SW480 (cell line): ENCODE results near the gene C5orf46.
A peak's percentile ranks its signal among the peaks of the same experiment; 100 is the strongest.
"Not testable (repeated sequence)": the region's sequence is repeated elsewhere in the genome, so short reads cannot be mapped to it uniquely, and the experiment has no call there.

Experiments used
- DNase-seq: peaks from one replicate; pipeline ENCODE4 v3.0.0-alpha.2; 2016; ENCODE audit warnings: low spot score

The C5orf46 gene

GRCh38 chr5:147906326-147907095, at the start of gene C5orf46:
Gene C5orf46, minus strand, starts transcription at chr5:147906538. Its CDS starts 37 bp downstream, at chr5:147906501.
- DNase-seq = peak; percentile 60

GRCh38 chr5:147954971-147955370, 48.6 kb upstream of the C5orf46 start:
- DNase-seq = no peak

DNA sequence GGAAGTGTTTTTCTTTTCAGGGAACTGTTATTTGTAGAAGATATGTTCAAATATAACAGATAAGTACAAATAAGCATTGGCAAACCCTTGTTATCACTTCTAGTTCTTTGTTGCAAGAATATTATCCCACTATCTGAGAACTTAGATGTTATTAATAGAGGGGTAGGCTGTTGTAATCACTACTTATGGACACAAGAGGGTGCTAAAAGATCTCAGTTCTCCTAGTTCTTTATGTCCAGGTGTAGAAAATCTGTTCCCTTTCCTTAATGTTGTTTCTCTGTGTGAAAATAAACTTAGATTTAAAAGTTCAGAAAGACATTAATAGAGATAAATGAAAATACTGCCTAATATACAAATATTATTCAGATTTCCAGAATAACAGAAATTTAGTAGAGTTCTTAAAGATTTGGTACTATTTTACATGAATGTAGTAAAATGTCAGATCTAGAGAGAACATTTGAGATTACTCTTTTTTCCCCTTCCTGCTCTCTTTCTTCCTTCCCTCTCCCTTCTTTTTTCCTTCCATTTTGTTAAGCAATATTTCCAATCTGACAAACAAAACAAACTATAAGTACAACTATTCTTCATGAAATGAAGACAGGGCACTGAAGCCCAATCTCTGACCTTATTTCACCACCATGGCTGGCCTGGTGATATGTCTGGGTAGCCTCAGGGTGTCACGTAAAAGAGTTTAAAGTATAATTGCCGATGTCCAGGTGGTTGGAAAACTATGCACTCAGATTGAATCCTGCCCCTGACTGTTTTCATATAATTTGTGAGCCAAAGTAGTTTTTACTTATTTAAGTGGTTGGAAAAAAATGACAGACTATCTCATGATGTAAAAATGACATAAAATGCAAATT, 43.6 kb upstream of the C5orf46 start:
- DNase-seq = peak; percentile 74

- DNase-seq = not testable (repeated sequence)
Measured at GRCh38 chr5:147946658-147947274, 40.4 kb upstream of the C5orf46 start.

DNA sequence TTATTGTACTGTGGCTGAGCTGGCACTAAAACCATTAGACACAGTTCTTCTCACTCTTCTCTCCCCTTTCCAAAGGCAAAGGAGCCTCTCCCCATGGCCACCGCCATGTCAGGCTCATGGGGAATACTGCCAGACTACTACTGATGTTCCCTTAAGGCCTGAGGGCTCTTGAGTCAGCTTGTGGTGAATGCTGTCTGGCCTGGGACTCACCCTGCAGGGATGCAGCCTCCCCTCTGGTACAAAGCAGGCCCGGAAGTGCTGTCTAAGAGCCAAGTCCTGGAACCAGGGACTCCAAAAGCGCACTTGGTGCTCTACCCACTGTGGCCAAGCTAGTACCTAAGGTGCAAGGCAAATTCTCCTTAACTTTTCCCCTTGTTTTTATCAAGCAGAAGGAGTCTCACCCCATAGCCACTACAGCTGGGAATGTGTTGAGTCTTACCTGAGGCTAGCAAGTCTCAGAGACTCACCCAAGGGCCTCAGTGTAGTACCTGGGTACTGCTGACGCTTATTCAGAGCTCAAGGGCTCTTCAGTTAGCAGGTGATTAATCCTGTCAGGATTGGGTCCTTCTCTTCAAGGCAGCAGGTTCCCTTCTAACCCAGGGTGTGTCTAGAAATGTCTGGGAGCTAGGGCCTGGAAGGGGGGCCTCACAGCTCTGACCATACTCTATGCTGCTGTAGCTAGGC, 33.2 kb upstream of the C5orf46 start:
- no peak for DNase-seq

DNA sequence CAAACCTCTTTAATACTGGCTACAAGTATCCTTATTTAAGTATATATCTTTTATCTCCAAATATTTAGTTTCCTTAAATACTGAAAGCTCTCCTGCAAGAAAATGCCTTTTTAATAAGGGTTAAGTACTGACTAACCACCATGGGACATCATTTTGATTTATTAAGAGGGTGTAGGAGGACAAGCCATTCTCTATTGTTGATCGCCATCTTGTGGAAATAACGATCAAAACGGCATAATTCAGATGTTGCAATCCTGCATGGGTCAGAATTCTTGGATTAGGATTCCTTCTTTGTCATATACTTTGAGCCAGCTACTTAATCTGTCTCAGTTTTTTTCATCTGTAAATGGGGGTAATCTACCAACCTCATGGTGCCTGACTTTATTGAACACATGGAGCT, 28.7 kb upstream of the C5orf46 start:
- peak; percentile 58 for DNase-seq

DNA sequence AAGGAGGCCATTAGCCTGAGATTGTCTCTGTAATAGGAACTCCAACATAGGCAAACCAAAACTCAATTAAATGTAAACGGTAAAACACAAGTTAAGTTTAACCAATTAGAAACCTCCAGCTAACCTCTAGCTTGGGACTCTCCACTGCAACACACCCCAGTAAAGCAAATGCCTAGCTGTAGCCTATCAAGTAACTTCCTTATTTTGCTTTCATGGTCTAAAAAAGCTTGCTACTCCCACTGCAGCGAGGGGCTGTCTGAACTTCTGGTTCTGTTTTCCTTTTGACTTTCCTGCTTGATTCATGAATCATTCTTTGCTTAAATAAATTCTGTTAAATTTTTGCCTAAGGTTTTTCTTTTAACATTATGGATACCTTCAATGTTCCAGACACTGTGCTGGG, 24.4 kb upstream of the C5orf46 start:
- no peak for DNase-seq

DNA sequence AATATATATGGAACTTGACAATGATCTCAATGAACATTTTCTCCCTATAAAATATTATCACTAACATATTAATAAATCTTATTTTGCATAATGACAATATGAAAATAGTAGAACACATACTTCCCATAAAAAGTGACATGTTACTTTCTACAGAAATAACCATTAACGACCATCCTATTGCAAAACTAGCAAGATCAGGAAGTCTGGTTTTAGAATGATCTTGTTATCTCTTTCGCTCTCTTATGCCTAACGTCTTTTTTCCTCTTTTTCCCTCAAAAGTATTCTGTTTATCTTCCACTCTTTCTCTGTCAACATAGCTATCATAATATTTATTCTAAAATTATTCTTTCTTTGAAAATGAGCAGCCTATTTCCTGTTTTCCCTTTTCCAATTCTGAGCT, 21.6 kb upstream of the C5orf46 start:
- no peak for DNase-seq

GRCh38 chr5:147925020-147925419, 18.7 kb upstream of the C5orf46 start:
- no peak for DNase-seq

DNA sequence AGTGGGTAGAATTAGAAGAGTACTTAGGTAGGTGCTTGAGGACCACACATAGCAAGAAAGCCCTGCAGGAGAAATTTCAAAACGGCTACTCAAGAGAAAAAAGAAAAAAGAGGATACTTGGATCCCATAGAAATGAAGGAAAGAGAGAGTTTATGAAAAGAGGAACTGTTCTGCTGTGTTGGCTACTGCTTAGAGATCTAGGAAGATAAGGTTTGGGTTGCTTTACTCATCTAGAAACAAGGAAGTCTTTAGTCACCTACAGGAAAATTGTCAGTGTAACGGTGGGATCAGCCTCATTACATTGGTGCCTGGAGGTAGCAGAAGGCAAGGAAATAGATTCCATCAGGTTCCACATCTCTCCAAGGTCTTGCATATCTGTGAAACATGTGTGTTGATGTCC, 14.8 kb upstream of the C5orf46 start:
- DNase-seq = no peak

- no peak for DNase-seq
Measured at GRCh38 chr5:147920420-147921030, 14.2 kb upstream of the C5orf46 start.

- no peak for DNase-seq
Measured at GRCh38 chr5:147918899-147919298, 12.6 kb upstream of the C5orf46 start.

DNA sequence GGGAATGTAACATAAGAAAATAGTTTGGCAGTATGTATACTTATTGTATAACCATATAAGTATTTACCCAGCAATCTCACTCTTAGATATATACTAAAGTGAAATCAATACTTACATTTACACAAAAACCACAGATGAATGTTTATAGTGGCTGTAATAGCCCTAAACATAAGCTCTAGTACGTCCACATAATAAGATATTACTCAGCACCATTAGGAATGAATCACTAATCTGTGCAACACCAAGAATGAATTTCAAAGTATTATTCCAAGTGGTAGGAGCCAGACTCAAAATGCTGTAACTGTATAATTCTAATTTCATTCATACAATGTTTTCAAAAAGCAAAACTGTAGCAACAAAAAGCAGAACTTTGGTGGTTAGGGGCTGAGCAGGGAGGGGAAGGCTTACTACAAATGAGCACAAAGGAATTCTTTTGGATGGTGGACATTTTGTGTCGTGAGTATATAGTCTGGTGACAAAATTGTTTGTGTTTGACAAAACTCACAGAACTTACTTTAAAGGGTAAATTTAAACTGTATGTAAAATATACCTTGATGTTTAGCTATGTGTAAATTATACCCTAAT, 11.9 kb upstream of the C5orf46 start:
- DNase-seq = no peak

- DNase-seq = no peak
Measured at GRCh38 chr5:147913786-147914185, 7.4 kb upstream of the C5orf46 start.

DNA sequence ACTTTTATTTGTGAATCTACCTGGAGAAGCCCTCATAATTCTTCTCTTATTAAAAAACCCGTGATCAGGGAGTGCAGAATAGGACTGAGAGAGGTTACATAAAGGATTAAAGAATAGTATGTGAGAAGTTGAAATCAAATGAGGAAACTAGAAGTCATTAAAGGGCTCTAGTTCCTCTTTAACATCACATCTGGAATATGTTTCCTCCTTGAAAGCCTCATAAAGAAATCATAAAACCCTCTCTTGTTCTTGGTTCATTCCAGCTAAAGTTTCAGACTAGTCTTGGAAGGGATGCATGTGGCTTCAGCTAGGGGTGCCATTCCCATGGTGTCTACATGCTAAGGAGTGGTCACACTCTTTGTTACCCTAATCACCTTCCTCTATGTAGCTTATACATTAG, 5.7 kb upstream of the C5orf46 start:
- DNase-seq = no peak

DNA sequence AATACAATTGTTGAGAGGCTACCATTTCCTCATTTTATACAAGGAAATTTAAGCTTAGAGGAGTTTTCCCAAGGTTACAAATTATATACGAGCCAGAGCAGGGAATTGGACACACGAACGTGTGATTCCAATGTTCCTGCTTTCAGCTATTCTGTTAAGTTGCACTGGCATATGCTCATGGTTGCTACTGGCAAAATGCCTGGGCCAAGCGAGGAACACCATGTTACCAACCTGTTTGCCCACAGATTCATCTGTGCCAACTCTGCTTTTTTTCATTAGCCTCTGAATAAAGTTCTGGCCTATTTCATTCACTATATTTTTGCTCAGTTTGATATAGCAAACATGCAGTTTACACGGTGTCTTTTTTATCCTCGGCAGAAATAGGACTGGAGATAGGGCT, 5.1 kb upstream of the C5orf46 start:
- DNase-seq = no peak

DNA sequence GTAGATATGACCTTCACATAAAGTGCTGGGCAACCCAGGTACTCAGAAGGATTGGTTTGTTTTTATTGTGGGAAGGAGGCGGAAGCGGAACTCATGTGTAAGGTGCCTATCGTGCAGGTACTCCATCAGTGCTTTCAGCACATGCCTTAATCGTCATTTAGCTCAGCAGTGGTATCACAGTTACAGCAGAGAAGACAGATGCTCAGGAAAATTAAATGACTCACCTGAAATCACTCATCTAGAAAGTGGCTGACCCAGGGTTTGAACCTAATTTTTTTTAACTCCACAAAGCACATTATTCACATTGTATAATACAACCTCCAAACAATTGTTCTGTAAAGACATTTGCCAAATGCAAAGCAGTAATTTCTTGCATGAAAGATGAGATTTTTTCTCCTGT, 2.2 kb downstream of the C5orf46 start:
- no peak for DNase-seq

DNA sequence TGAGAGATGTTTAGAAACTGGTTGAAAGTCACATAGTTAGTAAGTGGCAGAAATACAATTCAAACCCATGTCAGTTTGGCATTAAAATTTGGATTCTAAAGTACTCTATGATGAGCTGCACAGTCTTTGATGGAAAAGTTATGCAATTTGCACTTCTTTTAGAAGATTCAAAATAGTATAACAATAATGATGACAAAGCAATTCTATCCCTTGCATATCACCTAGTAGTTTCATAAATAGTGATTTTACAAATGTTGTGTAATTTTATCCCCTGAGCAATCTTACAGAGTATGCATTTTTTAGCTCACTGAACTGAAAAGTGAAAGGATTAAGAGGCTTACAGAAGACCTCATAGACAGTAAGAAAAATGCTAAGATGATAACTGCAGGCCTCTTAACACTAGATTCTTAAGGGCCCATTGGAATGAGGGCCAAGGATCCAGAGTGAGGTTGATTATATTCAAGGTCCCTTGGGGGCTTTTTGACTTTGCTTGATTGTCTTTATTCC, 3.7 kb downstream of the C5orf46 start:
- DNase-seq = no peak

DNA sequence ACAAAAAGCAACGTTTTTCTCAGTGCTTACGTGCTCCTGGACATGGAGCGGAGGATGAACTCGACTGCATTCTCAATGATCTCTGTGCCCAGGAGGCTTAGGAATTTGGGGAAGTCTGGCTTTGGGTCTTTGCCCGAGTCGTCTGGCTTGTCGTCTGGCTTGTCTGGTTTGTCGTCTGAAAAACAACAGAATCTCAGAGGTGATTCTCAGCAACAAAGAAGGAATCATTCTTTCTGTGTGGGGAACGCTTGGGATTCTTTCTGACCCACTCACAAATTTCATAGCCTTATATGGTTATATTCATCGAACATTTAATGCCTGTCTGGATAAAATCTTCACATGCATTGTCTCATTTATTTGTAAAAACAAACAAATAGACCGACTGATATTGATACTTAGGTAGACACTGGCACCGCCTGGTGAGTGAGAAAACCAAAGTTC, 4.7 kb downstream of the C5orf46 start:
- no peak for DNase-seq

DNA sequence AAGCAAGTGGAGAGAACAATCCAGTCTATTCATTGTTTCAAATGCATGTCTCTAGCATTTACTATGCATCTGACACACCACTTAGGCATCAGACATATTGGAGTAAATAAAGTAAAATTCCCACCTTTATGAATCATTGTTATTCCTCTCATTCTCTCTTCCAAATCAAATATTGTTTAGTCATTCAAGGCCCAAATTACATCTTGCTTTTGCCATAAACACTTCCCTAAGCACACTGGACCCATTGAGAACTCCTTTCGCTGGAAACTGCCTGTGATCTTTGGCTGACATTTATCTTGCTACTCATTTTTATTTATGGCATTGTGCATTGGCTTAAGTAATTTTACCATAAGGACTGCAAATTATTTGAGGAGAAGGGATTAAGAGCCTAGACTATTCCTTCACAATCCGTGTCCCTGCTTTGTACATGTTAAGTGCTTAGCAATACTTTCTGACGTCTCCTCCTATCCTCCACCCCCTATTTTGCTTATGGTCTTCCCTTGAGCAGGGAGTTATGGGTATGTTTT, 7.4 kb downstream of the C5orf46 start:
- DNase-seq = no peak

GRCh38 chr5:147895864-147896263, 10.5 kb downstream of the C5orf46 start:
- DNase-seq = no peak
